ENCODE results near the gene ACOXL.
A peak's percentile ranks its signal among the peaks of the same experiment; 100 is the strongest.

The ACOXL gene

GRCh38 chr2:111143843-111144198 lies 411.4 kb downstream of the ACOXL start:
- FAIRE-seq, result no peak
- DNase-seq (ENCODE audit: insufficient read length, low spot score), result no peak

- FAIRE-seq (no peak), DNase-seq (ENCODE audit: insufficient read length, low spot score) (no peak)
Observed at GRCh38 chr2:111145103-111145760, 412.9 kb downstream of the ACOXL start.

- DNase-seq (ENCODE audit: insufficient read length, low spot score) (no peak), FAIRE-seq (no peak)
Observed at GRCh38 chr2:111145951-111146350, 413.6 kb downstream of the ACOXL start.

- FAIRE-seq (no peak), DNase-seq (ENCODE audit: insufficient read length, low spot score) (no peak)
Observed at GRCh38 chr2:111148225-111148873, 416.0 kb downstream of the ACOXL start.

GRCh38 chr2:111148925-111149324 lies 416.6 kb downstream of the ACOXL start:
- no peak for DNase-seq (ENCODE audit: insufficient read length, low spot score)
- FAIRE-seq, result no peak

GRCh38 chr2:111149882-111150455 lies 417.6 kb downstream of the ACOXL start:
- DNase-seq (ENCODE audit: insufficient read length, low spot score) (no peak), FAIRE-seq (no peak)

- FAIRE-seq (no peak), DNase-seq (ENCODE audit: insufficient read length, low spot score) (no peak)
Observed at GRCh38 chr2:111154758-111155157, 422.4 kb downstream of the ACOXL start.

GRCh38 chr2:111155610-111156009 lies 423.2 kb downstream of the ACOXL start:
- FAIRE-seq, result no peak
- no peak for DNase-seq (ENCODE audit: insufficient read length, low spot score)

GRCh38 chr2:111156529-111156928 lies 424.2 kb downstream of the ACOXL start:
- FAIRE-seq (no peak), DNase-seq (ENCODE audit: insufficient read length, low spot score) (no peak)

GRCh38 chr2:111157071-111157661 lies 424.8 kb downstream of the ACOXL start:
- FAIRE-seq (no peak), DNase-seq (ENCODE audit: insufficient read length, low spot score) (no peak)

GRCh38 chr2:111157798-111158197 lies 425.4 kb downstream of the ACOXL start:
- DNase-seq (ENCODE audit: insufficient read length, low spot score), result no peak
- FAIRE-seq, result no peak

GRCh38 chr2:111159641-111160040 lies 427.3 kb downstream of the ACOXL start:
- DNase-seq (ENCODE audit: insufficient read length, low spot score), result no peak
- no peak for FAIRE-seq

- DNase-seq (ENCODE audit: insufficient read length, low spot score) (peak; percentile 53), FAIRE-seq (no peak)
Observed at GRCh38 chr2:111160758-111161157, 428.4 kb downstream of the ACOXL start.

- DNase-seq (ENCODE audit: insufficient read length, low spot score), result no peak
- FAIRE-seq, result no peak
Observed at GRCh38 chr2:111161971-111162370, 429.6 kb downstream of the ACOXL start.

GRCh38 chr2:111162718-111163331 lies 430.5 kb downstream of the ACOXL start:
- DNase-seq (ENCODE audit: insufficient read length, low spot score), result no peak
- no peak for FAIRE-seq

GRCh38 chr2:111164078-111164477 lies 431.7 kb downstream of the ACOXL start:
- FAIRE-seq (no peak), DNase-seq (ENCODE audit: insufficient read length, low spot score) (no peak)

GRCh38 chr2:111165084-111165483 lies 432.7 kb downstream of the ACOXL start:
- DNase-seq (ENCODE audit: insufficient read length, low spot score) (no peak), FAIRE-seq (no peak)

- DNase-seq (ENCODE audit: insufficient read length, low spot score) (no peak), FAIRE-seq (no peak)
Observed at GRCh38 chr2:111166115-111166514, 433.7 kb downstream of the ACOXL start.

GRCh38 chr2:111167076-111167862 lies 434.9 kb downstream of the ACOXL start:
- no peak for FAIRE-seq
- no peak for DNase-seq (ENCODE audit: insufficient read length, low spot score)

- FAIRE-seq, result no peak
- DNase-seq (ENCODE audit: insufficient read length, low spot score), result no peak
Observed at GRCh38 chr2:111167863-111168162, 435.4 kb downstream of the ACOXL start.
